Lower lobe of right lung (tissue), 2 donors: ENCODE measurements around the gene KCTD4. TPM values are rescaled to one million over a fixed set of nuclear protein-coding genes. Genes with fewer than 3 reads are reported as not detected.

Experiments
- ATAC-seq, 2 donors: fragments of 200-7000 bp; cut with Tn5 transposase; one replicate each; pipeline ENCODE4 v1.9.1; 2020 to 2022; ENCODE audit warnings: mild to moderate bottlenecking in 2 of 2, moderate library complexity in 2 of 2
- DNase-seq: peaks from one replicate; pipeline ENCODE4 v3.0.0-alpha.2; 2020
- H3K27ac ChIP-seq: fragments of 200-600 bp; one replicate; pipeline ENCODE4 v1.8.0; 2022
- H3K27me3 ChIP-seq: fragments of 200-600 bp; one replicate; pipeline ENCODE4 v1.8.0; 2022; ENCODE audit warnings: low read depth
- H3K36me3 ChIP-seq: fragments of 200-600 bp; one replicate; pipeline ENCODE4 v1.8.0; 2022; ENCODE audit warnings: mild to moderate bottlenecking
- H3K4me1 ChIP-seq: fragments of 200-600 bp; one replicate; pipeline ENCODE4 v1.8.0; 2022
- H3K4me3 ChIP-seq: fragments of 200-600 bp; one replicate; pipeline ENCODE4 v1.8.0; 2022; ENCODE audit warnings: mild to moderate bottlenecking
- H3K9me3 ChIP-seq: fragments of 200-600 bp; one replicate; pipeline ENCODE4 v1.8.0; 2022
- intact Hi-C: fragments of 100-400 bp; cut with DNase I; formaldehyde crosslinking; loops from one replicate; pipeline ENCODE4 v1.11.0; 2022
- total RNA-seq: library from RNA; stranded (reverse); fragmentation: NEBNext Ultra II Directional; extraction: Animal tissue kit (Norgen Biotek cat#: 25700); gene quantifications from one replicate; pipeline ENCODE4 v1.2.1, GENCODE V29; 2021
- TF ChIP-seq, protein P1 (sequence below): fragments of 200-600 bp; IDR thresholded peaks from one replicate; pipeline ENCODE4 v1.8.0; 2022; ENCODE audit warnings: antibody characterized with exemption, mild to moderate bottlenecking
- donor health status: DM: no; HTN: yes; CAD: no; lungs with severe emphysema.

KCTD4 gene
- total RNA-seq, 1 donor from 2014 or later, result not detected

DNA sequence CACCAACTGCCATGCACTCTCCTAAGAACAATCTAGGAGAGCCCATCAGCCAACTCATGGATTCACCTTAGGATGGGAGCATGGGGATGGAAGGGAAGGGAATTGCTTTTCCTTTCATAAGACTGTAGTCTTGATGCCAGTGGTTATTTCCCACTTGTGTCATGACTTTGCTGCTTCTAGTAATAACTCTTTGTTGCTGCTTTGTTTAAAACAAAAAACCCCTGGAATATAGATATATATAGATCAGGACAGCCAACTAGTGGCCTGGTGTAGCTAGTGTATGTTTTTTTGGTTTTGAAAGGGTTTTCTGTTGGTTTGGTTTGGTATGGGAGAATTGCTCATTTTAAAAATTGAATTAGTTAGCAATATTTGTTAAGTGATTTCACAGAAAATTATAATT, 39.3 kb upstream of the KCTD4 start:
- intact Hi-C loops, result no loop called here
- Histone ChIP-seq H3K27ac (no peak overlapping the region), H3K9me3 (no peaks in the 10 kb centered on the region), H3K4me1 (no peaks in the 10 kb centered on the region), H3K4me3 (no peak overlapping the region), H3K27me3 (no peaks in the 10 kb centered on the region), H3K36me3 (no peaks in the 10 kb centered on the region)
- no peak for ATAC-seq
- TF ChIP-seq, protein P1, sequence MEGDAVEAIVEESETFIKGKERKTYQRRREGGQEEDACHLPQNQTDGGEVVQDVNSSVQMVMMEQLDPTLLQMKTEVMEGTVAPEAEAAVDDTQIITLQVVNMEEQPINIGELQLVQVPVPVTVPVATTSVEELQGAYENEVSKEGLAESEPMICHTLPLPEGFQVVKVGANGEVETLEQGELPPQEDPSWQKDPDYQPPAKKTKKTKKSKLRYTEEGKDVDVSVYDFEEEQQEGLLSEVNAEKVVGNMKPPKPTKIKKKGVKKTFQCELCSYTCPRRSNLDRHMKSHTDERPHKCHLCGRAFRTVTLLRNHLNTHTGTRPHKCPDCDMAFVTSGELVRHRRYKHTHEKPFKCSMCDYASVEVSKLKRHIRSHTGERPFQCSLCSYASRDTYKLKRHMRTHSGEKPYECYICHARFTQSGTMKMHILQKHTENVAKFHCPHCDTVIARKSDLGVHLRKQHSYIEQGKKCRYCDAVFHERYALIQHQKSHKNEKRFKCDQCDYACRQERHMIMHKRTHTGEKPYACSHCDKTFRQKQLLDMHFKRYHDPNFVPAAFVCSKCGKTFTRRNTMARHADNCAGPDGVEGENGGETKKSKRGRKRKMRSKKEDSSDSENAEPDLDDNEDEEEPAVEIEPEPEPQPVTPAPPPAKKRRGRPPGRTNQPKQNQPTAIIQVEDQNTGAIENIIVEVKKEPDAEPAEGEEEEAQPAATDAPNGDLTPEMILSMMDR, result no peak
- no peak for DNase-seq

DNA sequence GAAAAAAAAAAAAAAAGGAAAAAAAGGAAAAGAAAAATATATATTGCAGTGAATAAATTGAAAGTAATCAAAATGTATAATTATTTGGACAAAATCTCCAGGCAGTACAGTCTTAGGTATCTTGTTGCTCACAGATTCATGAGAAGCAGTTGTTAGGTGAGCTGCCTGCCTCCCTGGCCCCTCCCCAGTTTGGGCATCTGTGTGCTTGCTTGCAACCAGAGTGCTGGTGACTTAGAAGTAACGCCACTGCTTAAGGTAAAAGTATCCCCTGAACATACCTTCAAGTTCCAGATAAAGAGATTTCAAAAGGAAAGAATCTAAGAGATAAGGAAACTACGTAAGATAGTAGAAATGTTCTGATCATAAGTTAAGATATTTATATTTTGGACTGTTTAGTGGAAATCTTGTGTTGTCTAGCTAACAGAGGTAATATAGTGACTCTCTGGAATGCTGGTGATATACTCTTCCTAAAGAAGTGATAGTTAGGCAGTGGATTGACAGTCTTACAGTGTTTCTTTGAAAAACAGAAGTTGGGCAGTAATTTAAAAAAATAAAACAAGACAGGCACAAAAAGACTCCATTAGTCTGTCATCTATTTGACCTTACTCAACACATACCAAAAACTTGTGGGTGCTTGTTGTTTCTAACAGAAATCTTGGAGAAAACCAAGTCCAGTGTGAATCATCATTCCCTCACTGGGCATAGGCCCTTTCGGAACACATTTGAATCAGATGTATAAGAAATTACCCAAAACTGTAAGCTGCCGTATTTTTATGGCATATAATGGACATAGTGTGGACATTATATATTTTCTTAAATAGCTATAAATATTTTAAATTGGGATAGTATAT, 38.3 kb upstream of the KCTD4 start:
- Histone ChIP-seq H3K36me3 (no peaks in the 10 kb centered on the region), H3K4me1 (no peaks in the 10 kb centered on the region), H3K27me3 (no peaks in the 10 kb centered on the region), H3K9me3 (no peaks in the 10 kb centered on the region), H3K4me3 (no peak overlapping the region), H3K27ac (no peak overlapping the region)
- TF ChIP-seq, protein P1, result no peak
- ATAC-seq, result no peak
- intact Hi-C loops, result no loop called here
- no peak for DNase-seq

DNA sequence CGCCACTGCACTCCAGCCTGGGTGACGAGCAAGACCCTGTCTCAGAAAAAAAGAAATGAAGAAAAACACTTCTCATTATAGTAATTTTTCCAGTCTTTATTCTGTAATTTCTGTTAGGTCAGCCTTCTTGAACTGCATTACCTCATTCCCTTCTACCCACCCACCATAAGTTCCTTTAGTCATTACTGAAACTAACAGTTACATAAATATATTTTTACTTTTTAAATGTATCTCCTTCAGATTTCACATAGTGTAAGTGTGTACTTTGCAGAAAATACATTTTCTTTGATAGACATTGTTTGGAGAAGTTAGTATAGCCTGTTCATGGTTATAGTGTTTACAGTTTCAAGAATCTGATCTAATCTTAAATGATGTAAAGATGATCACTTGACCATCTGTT, 31.7 kb upstream of the KCTD4 start:
- Histone ChIP-seq H3K4me1 (no peaks in the 10 kb centered on the region), H3K9me3 (no peaks in the 10 kb centered on the region), H3K36me3 (no peaks in the 10 kb centered on the region), H3K27ac (no peak overlapping the region), H3K4me3 (no peak overlapping the region), H3K27me3 (no peaks in the 10 kb centered on the region)
- TF ChIP-seq, protein P1, result no peak
- intact Hi-C loops, result no loop called here
- no peak for DNase-seq
- no peak for ATAC-seq

DNA sequence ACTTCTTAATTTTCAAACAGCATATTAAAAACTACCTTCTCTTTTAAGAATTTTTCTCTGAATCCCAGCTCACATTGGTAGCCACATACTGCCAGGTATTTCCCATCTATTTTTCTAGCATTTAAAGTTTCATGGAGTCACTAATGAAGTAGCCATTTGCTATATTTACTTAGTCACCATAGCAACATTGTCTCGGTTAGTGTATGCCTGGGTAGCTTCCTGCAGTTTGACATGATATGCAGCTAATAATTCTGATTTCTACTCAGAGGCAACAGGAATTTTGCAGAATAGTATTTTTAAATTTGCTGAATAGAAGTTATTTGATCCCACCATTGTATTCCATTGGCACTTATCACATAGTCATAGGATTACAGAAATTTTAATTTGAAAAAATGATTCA, 30.9 kb upstream of the KCTD4 start:
- Histone ChIP-seq H3K9me3 (no peaks in the 10 kb centered on the region), H3K27ac (no peak overlapping the region), H3K4me1 (no peaks in the 10 kb centered on the region), H3K36me3 (no peaks in the 10 kb centered on the region), H3K27me3 (no peaks in the 10 kb centered on the region), H3K4me3 (no peak overlapping the region)
- DNase-seq (no peak), ATAC-seq (no peak)
- TF ChIP-seq, protein P1, result no peak
- intact Hi-C loops, result no loop called here

DNA sequence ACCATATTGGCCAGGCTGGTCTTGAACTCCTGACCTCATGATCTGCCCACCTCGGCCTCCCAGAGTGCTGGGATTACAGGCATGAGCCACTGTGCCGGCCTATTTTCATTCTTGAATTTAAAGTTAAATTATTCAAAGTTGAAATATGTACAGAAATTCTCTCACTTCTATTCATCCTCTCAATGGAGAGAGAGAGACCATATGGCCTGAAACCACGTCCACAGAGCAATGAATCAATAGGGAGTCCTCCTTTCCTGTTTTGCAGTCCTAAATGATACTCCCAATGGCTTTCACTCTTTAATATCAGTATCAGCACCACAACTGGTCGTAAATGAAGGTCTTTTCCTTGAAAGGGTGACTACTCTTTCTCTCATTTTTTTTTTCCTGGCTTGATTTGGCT, 30.5 kb upstream of the KCTD4 start:
- TF ChIP-seq, protein P1, result no peak
- H3K4me3 ChIP-seq, result no peak overlapping the region
- DNase-seq (no peak), ATAC-seq (no peak)
- intact Hi-C loops, result no loop called here
- no peaks in the 10 kb centered on the region for H3K4me1 ChIP-seq
- H3K9me3 ChIP-seq, result no peaks in the 10 kb centered on the region
- no peaks in the 10 kb centered on the region for H3K27me3 ChIP-seq
- H3K36me3 ChIP-seq, result no peaks in the 10 kb centered on the region
- no peak overlapping the region for H3K27ac ChIP-seq
